WTC11 (cell line): Measurements from ENCODE around the gene ACBD5. TPM values are rescaled to one million over a fixed set of nuclear protein-coding genes. Genes with fewer than 3 reads are reported as not detected.

Experiments
- ATAC-seq: fragments of 200-7000 bp; cut with Tn5 transposase; 2 replicates; pipeline ENCODE4 v1.10.0; 2021; ENCODE audit warnings: mild to moderate bottlenecking, moderate library complexity
- Bru-seq: library from RNA; stranded (reverse); fragments of 400-500 nt; gene quantifications from one replicate; lab custom pipeline; 2021; lab: Mats Ljungman, UMichigan
- CTCF ChIA-PET: fragments of 300-600 bp; sonication (Branson Sonifier 250); formaldehyde crosslinking; loops from one replicate; lab custom pipeline; 2021; ENCODE audit warnings: antibody characterized with exemption; lab: Charles Lee
- POLR2A ChIA-PET: fragments of 350-600 bp; sonication (Branson Sonifier 250); formaldehyde crosslinking; loops from one replicate; lab custom pipeline; 2021; ENCODE audit warnings: antibody characterized with exemption; lab: Charles Lee
- DNase-seq: peaks from one replicate; pipeline ENCODE4 v3.0.0; 2021; ENCODE audit warnings: low spot score
- H3K27ac Mint-ChIP-seq: 2 replicates; pipeline ENCODE4 v1.8.0; 2021; ENCODE audit warnings: mixed read lengths
- H3K27me3 Mint-ChIP-seq: 2 replicates; pipeline ENCODE4 v1.8.0; 2021; ENCODE audit warnings: low read depth, mild to moderate bottlenecking, moderate library complexity, mixed read lengths
- H3K36me3 Mint-ChIP-seq: 2 replicates; pipeline ENCODE4 v1.8.0; 2021; ENCODE audit warnings: mixed read lengths
- H3K4me1 Mint-ChIP-seq: 2 replicates; pipeline ENCODE4 v1.8.0; 2022; ENCODE audit warnings: mixed read lengths
- H3K4me3 Mint-ChIP-seq: 2 replicates; pipeline ENCODE4 v1.8.0; 2021; ENCODE audit warnings: mild to moderate bottlenecking, moderate library complexity, mixed read lengths
- H3K9me3 Mint-ChIP-seq: 2 replicates; pipeline ENCODE4 v1.8.0; 2021; ENCODE audit warnings: mixed read lengths
- CREB1 ChIP-seq: sonication (generic); formaldehyde crosslinking; IDR thresholded peaks from 2 replicates; pipeline ENCODE4 v1.8.0; 2023; ENCODE audit warnings: mild to moderate bottlenecking, missing genetic modification reagents
- E2F5 ChIP-seq: sonication (generic); formaldehyde crosslinking; IDR thresholded peaks from 2 replicates; pipeline ENCODE4 v1.8.1; 2022; ENCODE audit warnings: mild to moderate bottlenecking, moderate library complexity, missing genetic modification reagents
- ETV6 ChIP-seq: sonication (generic); formaldehyde crosslinking; IDR thresholded peaks from 2 replicates; pipeline ENCODE4 v1.8.1; 2022; ENCODE audit warnings: mild to moderate bottlenecking, missing genetic modification reagents
- FOXP1 ChIP-seq: sonication (generic); formaldehyde crosslinking; IDR thresholded peaks from 2 replicates; pipeline ENCODE4 v1.8.0; 2022; ENCODE audit warnings: missing genetic modification reagents, mild to moderate bottlenecking, moderate library complexity, borderline replicate concordance
- GABPB1 ChIP-seq: sonication (generic); formaldehyde crosslinking; IDR thresholded peaks from 2 replicates; pipeline ENCODE4 v1.8.1; 2023; ENCODE audit warnings: mild to moderate bottlenecking, missing genetic modification reagents
- IRF1 ChIP-seq: sonication (generic); formaldehyde crosslinking; IDR thresholded peaks from 2 replicates; pipeline ENCODE4 v1.8.0; 2023; ENCODE audit warnings: missing genetic modification reagents
- IRF2 ChIP-seq: sonication (generic); formaldehyde crosslinking; IDR thresholded peaks from 2 replicates; pipeline ENCODE4 v1.8.0; 2022; ENCODE audit warnings: low read depth, missing genetic modification reagents, borderline replicate concordance
- MAX ChIP-seq: sonication (generic); formaldehyde crosslinking; IDR thresholded peaks from 2 replicates; pipeline ENCODE4 v1.8.0; 2022; ENCODE audit warnings: mild to moderate bottlenecking, missing genetic modification reagents
- NFATC4 ChIP-seq: fragments of 250-450 bp; sonication (Bioruptor Pico); IDR thresholded peaks from 2 replicates; pipeline ENCODE4 v1.9.0; 2021; ENCODE audit warnings: mild to moderate bottlenecking
- NFE2L1 ChIP-seq: sonication (generic); formaldehyde crosslinking; IDR thresholded peaks from 2 replicates; pipeline ENCODE4 v1.8.1; 2023; ENCODE audit warnings: missing genetic modification reagents
- NFYB ChIP-seq: sonication (generic); formaldehyde crosslinking; conservative IDR thresholded peaks from 2 replicates; pipeline ENCODE4 v1.8.0; 2022; ENCODE audit warnings: low read depth, missing genetic modification reagents
- PRDM15 ChIP-seq: sonication (generic); formaldehyde crosslinking; IDR thresholded peaks from 2 replicates; pipeline ENCODE4 v1.8.0; 2022; ENCODE audit warnings: missing genetic modification reagents
- SP1 ChIP-seq: sonication (generic); formaldehyde crosslinking; conservative IDR thresholded peaks from 2 replicates; pipeline ENCODE4 v1.8.1; 2022; ENCODE audit warnings: missing genetic modification reagents
- ZNF232 ChIP-seq: sonication (generic); formaldehyde crosslinking; IDR thresholded peaks from 2 replicates; pipeline ENCODE4 v1.8.0; 2022; ENCODE audit warnings: mild to moderate bottlenecking, missing genetic modification reagents
- ZNF263 ChIP-seq: sonication (generic); formaldehyde crosslinking; IDR thresholded peaks from 2 replicates; pipeline ENCODE4 v1.8.1; 2022; ENCODE audit warnings: low read depth, mild to moderate bottlenecking, moderate library complexity, missing genetic modification reagents
- ZNF423 ChIP-seq: fragments of 250-450 bp; sonication (Bioruptor Pico); IDR thresholded peaks from 2 replicates; pipeline ENCODE4 v2.1.2; 2022; ENCODE audit warnings: mild to moderate bottlenecking, moderate library complexity
- ZNF425 ChIP-seq: fragments of 250-450 bp; sonication (Bioruptor Pico); conservative IDR thresholded peaks from 2 replicates; pipeline ENCODE4 v1.9.0; 2021; ENCODE audit warnings: mild to moderate bottlenecking
- ZNF512 ChIP-seq: sonication (generic); formaldehyde crosslinking; IDR thresholded peaks from 2 replicates; pipeline ENCODE4 v1.8.1; 2022; ENCODE audit warnings: missing genetic modification reagents, borderline replicate concordance
- long read RNA-seq, 3 experiments: library from RNA in 1 of 3; library from capped mRNA in 1 of 3; library from polyadenylated mRNA in 1 of 3; unstranded in 2 of 3; stranded (forward) in 1 of 3; transcript quantifications; one replicate each; pipeline ENCODE4 v2.0.0, GENCODE V29; 2021
- total RNA-seq: library from RNA; stranded (reverse); gene quantifications from 3 replicates; pipeline ENCODE4 v1.2.3, GENCODE V29; 2021

ACBD5 gene
- total RNA-seq (17.9 to 19.4 TPM (median 18.1 TPM) in 3 replicates), Bru-seq, nascent RNA (percentile 61 among the genes with signal in this experiment)
- long read RNA-seq, experiment 1, full-length matches to known transcripts = 75 of 134 reads
- long read RNA-seq, experiment 1, partial matches to known transcripts = 15 of 134 reads
- long read RNA-seq, experiment 1, other reads (novel, unspliced or antisense) = 44 of 134 reads
- long read RNA-seq, experiment 2, full-length matches to known transcripts = 6 of 24 reads
- long read RNA-seq, experiment 2, partial matches to known transcripts = 4 of 24 reads
- long read RNA-seq, experiment 2, other reads (novel, unspliced or antisense) = 14 of 24 reads
- long read RNA-seq, experiment 3, full-length matches to known transcripts = 6 of 10 reads
- long read RNA-seq, experiment 3, partial matches to known transcripts = 1 of 10 reads
- long read RNA-seq, experiment 3, other reads (novel, unspliced or antisense) = 3 of 10 reads

GRCh38 chr10:27240212-27241009 is at the start of gene ACBD5:
Gene ACBD5 (minus strand): TSS chr10:27240797. CDS start chr10:27240688, 109 bp downstream.
- DNase-seq = peak; percentile 82
- no peaks in the 10 kb centered on the region for H3K9me3 Mint-ChIP-seq
- TF ChIP-seq ZNF512 (CRISPR knock-in tag) (no peak), GABPB1 (CRISPR knock-in tag) (peak; percentile 51; the same call in 1 of the 2 replicates), PRDM15 (CRISPR knock-in tag) (peak; percentile 11; the same call in 1 of the 2 replicates), SP1 (CRISPR knock-in tag) (peak; percentile 46; the same call in 1 of the 2 replicates), ETV6 (peak; percentile 53; the same call in 1 of the 2 replicates), ZNF425 (CRISPR knock-in tag) (no peak), IRF2 (no peak), MAX (CRISPR knock-in tag) (peak; percentile 59; the same call in 1 of the 2 replicates), NFE2L1 (CRISPR knock-in tag) (peak; percentile 44; the same call in 1 of the 2 replicates), NFYB (CRISPR knock-in tag) (no peak), FOXP1 (peak; percentile 56; the same call in 1 of the 2 replicates), ZNF263 (no peak)
- peak within 1 kb of the TSS; percentile 99 for H3K27ac Mint-ChIP-seq
- ATAC-seq = peak; percentile 59
- CTCF ChIA-PET = interaction anchor here (0.6 to 0.9 kb wide), 2 partner anchors 16 to 17 kb away, joined by 3 read pairs; no protein-coding TSS in a partner anchor
- POLR2A ChIA-PET = interaction anchor here (0.5 kb wide), 1 partner anchor 54 kb away, joined by 3 read pairs; no protein-coding TSS in a partner anchor
- H3K36me3 Mint-ChIP-seq = no peaks in the 10 kb centered on the region
- peaks cover 16% of the 10 kb centered on the region for H3K4me1 Mint-ChIP-seq
- no peaks in the 10 kb centered on the region for H3K27me3 Mint-ChIP-seq
- H3K4me3 Mint-ChIP-seq = peak within 1 kb of the TSS; percentile 93

GRCh38 chr10:27285093-27285492 is 44.5 kb upstream of the ACBD5 start:
- Mint-ChIP-seq H3K36me3 (no peaks in the 10 kb centered on the region), H3K4me3 (no peak overlapping the region), H3K4me1 (peaks cover 5% of the 10 kb centered on the region; the same call in 1 of the 2 replicates), H3K27ac (no peak overlapping the region), H3K9me3 (no peaks in the 10 kb centered on the region), H3K27me3 (no peaks in the 10 kb centered on the region)
- CTCF ChIA-PET = interaction anchor here (1.0 kb wide), 1 partner anchor 61 kb away, joined by 4 read pairs; no protein-coding TSS in a partner anchor
- ATAC-seq = peak; percentile 65
- TF ChIP-seq ZNF232 = no peak
- TF ChIP-seq ZNF423 = no peak
- no peak for TF ChIP-seq NFATC4 (CRISPR knock-in tag)
- TF ChIP-seq MAX (CRISPR knock-in tag) = no peak
- TF ChIP-seq IRF1 = no peak
- no peak for TF ChIP-seq NFE2L1 (CRISPR knock-in tag)
- no peak for TF ChIP-seq CREB1 (CRISPR knock-in tag)
- no peak for TF ChIP-seq E2F5
- peak; percentile 16 for DNase-seq
- POLR2A ChIA-PET = no interaction called here
